HG02884 (cell line): Measurements from ENCODE around the gene LYPD3.
"Not testable (repeated sequence)": the region's sequence is repeated elsewhere in the genome, so short reads cannot be mapped to it uniquely, and the experiment has no call there.

Experiments used
- ATAC-seq: cut with Tn5 transposase; IDR thresholded peaks from one replicate; pipeline ENCODE4 v1.9.1; 2021; ENCODE audit warnings: mild to moderate bottlenecking, moderate library complexity; ENCODE audit not compliant: unreplicated experiment

Gene LYPD3

GRCh38 chr19:43437284-43437683, 28.1 kb downstream of the LYPD3 start:
- not testable (repeated sequence) for ATAC-seq

- ATAC-seq = no peak
Measured at GRCh38 chr19:43435775-43436174, 29.6 kb downstream of the LYPD3 start.

- ATAC-seq = no peak
Measured at GRCh38 chr19:43433689-43434088, 31.7 kb downstream of the LYPD3 start.

GRCh38 chr19:43433358-43433673, 32.1 kb downstream of the LYPD3 start:
- no peak for ATAC-seq

GRCh38 chr19:43430976-43431375, 34.4 kb downstream of the LYPD3 start:
- ATAC-seq = no peak

- no peak for ATAC-seq
Measured at GRCh38 chr19:43430142-43430710, 35.2 kb downstream of the LYPD3 start.

- no peak for ATAC-seq
Measured at GRCh38 chr19:43429395-43429794, 36.0 kb downstream of the LYPD3 start.

- no peak for ATAC-seq
Measured at GRCh38 chr19:43425567-43426392, 39.6 kb downstream of the LYPD3 start.

GRCh38 chr19:43423779-43424178, 41.6 kb downstream of the LYPD3 start:
- ATAC-seq = no peak

GRCh38 chr19:43422689-43423066, 42.7 kb downstream of the LYPD3 start:
- ATAC-seq = no peak

- no peak for ATAC-seq
Measured at GRCh38 chr19:43422000-43422688, 43.3 kb downstream of the LYPD3 start.

GRCh38 chr19:43420954-43421353, 44.5 kb downstream of the LYPD3 start:
- no peak for ATAC-seq

- ATAC-seq = no peak
Measured at GRCh38 chr19:43416951-43417623, 48.3 kb downstream of the LYPD3 start.

GRCh38 chr19:43414554-43414953, 50.9 kb downstream of the LYPD3 start, which contains the start of gene TEX101:
Gene TEX101 (plus strand): TSS chr19:43414890. CDS start chr19:43415920, 1,030 bp downstream.
- no peak for ATAC-seq

- no peak for ATAC-seq
Measured at GRCh38 chr19:43412441-43412840, 53.0 kb downstream of the LYPD3 start.
